ENCODE results near the gene SLC6A9. TPM values are rescaled to one million over a fixed set of nuclear protein-coding genes. Genes with fewer than 3 reads are reported as not detected.
A peak's percentile ranks its signal among the peaks of the same experiment; 100 is the strongest.

Gene SLC6A9
- total and polyA plus RNA-seq, 8 donors: 1.1 to 40.8 (median 2.3) TPM; not detected in 1

DNA sequence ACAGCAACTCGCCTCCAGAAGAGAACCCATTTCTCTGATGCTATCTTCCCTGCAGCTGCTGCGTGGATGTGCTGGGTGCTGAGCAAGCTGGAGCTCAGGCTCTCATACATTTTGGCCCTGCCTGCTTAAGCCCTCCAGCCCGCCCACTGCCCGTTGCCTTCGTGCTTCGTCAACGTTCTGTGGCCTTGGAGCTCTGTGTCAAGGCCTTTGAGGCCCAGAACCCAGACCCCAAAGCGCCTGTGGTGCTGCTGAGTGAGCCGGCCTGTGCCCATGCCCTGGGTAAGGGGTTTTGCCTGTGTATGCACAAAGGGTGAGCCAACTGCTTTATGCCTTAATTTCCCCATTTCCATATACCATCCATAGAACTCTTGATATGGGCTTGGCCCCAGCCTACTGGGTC, 60.4 kb downstream of the SLC6A9 start:
- Histone ChIP-seq H3K27ac (no peak overlapping the region), H3K27me3 (no peaks in the 10 kb centered on the region), H3K9me3 (no peaks in the 10 kb centered on the region), H3K36me3 (peaks cover 3 to 44% (median 37%) of the 10 kb centered on the region in 4 donors), H3K4me3 (peak overlapping the region in 3 of 4 donors; percentile 90 to 99 (median 96)), H3K4me1 (peaks cover 20 to 43% (median 36%) of the 10 kb centered on the region in 4 donors)
- TF ChIP-seq EP300 (IDR thresholded peaks at IDR 0.05): no peak
- no peak for TF ChIP-seq POLR2AphosphoS5 (IDR thresholded peaks at IDR 0.05)
- no peak for TF ChIP-seq POLR2A (IDR thresholded peaks at IDR 0.05)
- TF ChIP-seq, protein P1, sequence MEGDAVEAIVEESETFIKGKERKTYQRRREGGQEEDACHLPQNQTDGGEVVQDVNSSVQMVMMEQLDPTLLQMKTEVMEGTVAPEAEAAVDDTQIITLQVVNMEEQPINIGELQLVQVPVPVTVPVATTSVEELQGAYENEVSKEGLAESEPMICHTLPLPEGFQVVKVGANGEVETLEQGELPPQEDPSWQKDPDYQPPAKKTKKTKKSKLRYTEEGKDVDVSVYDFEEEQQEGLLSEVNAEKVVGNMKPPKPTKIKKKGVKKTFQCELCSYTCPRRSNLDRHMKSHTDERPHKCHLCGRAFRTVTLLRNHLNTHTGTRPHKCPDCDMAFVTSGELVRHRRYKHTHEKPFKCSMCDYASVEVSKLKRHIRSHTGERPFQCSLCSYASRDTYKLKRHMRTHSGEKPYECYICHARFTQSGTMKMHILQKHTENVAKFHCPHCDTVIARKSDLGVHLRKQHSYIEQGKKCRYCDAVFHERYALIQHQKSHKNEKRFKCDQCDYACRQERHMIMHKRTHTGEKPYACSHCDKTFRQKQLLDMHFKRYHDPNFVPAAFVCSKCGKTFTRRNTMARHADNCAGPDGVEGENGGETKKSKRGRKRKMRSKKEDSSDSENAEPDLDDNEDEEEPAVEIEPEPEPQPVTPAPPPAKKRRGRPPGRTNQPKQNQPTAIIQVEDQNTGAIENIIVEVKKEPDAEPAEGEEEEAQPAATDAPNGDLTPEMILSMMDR (IDR thresholded peaks at IDR 0.05): no peak
- intact Hi-C loops (cut with DNase I; ENCODE audit: low total_unique reads): no loop called here
- DNase-seq: no peak
- 84 to 92% (median 89%) methylated on average over 8 to 9 of the region's 9 CpGs for WGBS, 5 donors

DNA sequence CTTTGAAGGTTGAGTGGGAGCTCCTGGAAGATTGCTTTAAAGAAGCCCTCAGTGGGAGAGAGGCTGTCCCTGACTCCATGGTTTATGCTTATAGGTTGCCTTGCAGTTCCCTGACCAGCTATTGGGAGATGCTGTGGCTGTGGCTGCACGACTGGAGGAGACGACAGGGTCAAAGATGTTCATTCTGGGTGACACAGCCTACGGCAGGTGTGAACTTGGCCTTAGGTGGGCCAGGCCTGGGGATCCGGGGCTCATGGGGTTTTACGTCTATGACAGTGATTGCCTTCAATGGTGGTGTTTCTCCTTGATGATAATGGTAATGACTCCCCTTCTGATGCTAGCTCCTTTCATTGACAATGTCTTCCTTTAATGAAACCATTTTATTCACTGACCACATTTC, 60.8 kb downstream of the SLC6A9 start:
- TF ChIP-seq, protein P1 (IDR thresholded peaks at IDR 0.05): no peak
- no peak for TF ChIP-seq POLR2AphosphoS5 (IDR thresholded peaks at IDR 0.05)
- TF ChIP-seq POLR2A (IDR thresholded peaks at IDR 0.05): no peak
- no peak for TF ChIP-seq EP300 (IDR thresholded peaks at IDR 0.05)
- WGBS, 5 donors: 33 to 45% (median 42%) methylated on average over 3 to 5 of the region's 5 CpGs
- H3K4me3 ChIP-seq: peak overlapping the region; percentile 81 to 99 (median 93)
- H3K36me3 ChIP-seq: peaks cover 3 to 48% (median 40%) of the 10 kb centered on the region in 4 donors
- no peaks in the 10 kb centered on the region for H3K27me3 ChIP-seq
- peaks cover 16 to 39% (median 31%) of the 10 kb centered on the region in 4 donors for H3K4me1 ChIP-seq
- intact Hi-C loops (cut with DNase I; ENCODE audit: low total_unique reads): no loop called here
- no peaks in the 10 kb centered on the region for H3K9me3 ChIP-seq
- peak overlapping the region in 3 of 5 donors; percentile 32 to 75 (median 54) for H3K27ac ChIP-seq
- DNase-seq: no peak

DNA sequence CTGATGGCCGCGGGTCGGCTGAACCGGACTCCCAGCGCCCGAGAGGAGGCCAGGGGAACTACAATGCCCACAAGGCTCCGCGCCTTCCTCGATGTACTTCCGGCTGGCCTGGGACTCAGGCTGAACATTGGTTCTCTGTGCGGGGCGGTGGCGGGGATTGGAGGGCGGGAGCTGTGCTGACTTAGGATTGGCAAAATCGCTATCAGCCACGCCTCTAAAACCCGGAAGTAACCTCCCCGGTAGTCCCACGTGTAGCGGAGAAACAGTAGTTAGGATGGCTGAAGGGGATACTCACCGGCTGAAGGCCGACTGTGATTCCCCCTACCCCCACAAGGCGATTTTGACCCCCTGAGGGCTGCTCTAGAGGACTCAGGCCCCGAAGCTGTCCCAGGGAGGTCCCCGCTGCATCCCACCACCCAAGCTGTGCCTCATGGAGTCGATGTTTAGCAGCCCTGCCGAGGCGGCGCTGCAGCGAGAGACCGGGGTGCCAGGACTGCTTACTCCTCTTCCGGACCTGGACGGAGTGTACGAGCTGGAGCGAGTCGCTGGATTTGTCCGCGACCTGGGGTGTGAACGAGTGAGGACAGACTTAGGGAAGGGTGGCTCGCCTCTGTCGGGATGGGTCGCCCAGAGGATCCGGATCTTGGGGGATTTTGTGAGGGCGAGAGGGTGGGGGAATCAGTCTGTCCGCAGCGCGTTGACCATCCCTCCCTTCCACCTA, 61.4 kb downstream of the SLC6A9 start, which contains the start of gene DPH2:
TSS of gene DPH2 (plus strand) at position 265 of the 721 bp plus-strand sequence. CDS start at position 431, 166 bp downstream.
- Histone ChIP-seq H3K9me3 (no peaks in the 10 kb centered on the region), H3K4me3 (peak within 1 kb of the TSS; percentile 81 to 99 (median 93)), H3K27ac (peak within 1 kb of the TSS in 3 of 5 donors; percentile 32 to 75 (median 54)), H3K4me1 (peaks cover 15 to 36% (median 28%) of the 10 kb centered on the region in 4 donors), H3K36me3 (peaks cover 3 to 48% (median 40%) of the 10 kb centered on the region in 4 donors), H3K27me3 (no peaks in the 10 kb centered on the region)
- intact Hi-C loops (cut with DNase I; ENCODE audit: low total_unique reads): no loop called here
- 0 to 2% (median 1%) methylated on average over 36 to 47 of the region's 47 CpGs for WGBS, 5 donors
- peak; percentile 97 to 99 for DNase-seq
- TF ChIP-seq POLR2AphosphoS5 (IDR thresholded peaks at IDR 0.05) (peak in 2 of 3 donors; percentile 29 to 35), EP300 (IDR thresholded peaks at IDR 0.05) (no peak), POLR2A (IDR thresholded peaks at IDR 0.05) (no peak)
- TF ChIP-seq, protein P1 (IDR thresholded peaks at IDR 0.05): peak in 3 of 7 experiments; percentile 3 to 41 (median 38)

DNA sequence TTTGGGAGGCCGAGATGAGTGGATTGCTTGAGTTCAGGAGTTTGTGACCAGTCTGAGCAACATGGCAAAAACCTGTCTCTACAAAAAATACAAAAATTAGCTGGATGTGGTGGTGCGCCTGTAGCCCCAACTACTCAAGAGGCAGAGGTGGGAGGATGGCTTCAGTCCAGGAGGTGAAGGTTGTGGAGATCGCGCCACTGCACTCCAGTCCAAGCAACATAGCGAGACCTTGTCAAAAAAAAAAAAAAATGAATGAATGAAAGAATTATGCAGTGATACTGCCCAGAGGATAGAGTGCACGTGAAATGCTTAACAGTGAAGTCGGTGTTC, 61.9 kb downstream of the SLC6A9 start:
- H3K27ac ChIP-seq: no peak overlapping the region
- peak overlapping the region; percentile 81 to 99 (median 93) for H3K4me3 ChIP-seq
- no peaks in the 10 kb centered on the region for H3K27me3 ChIP-seq
- WGBS, 5 donors: 52 to 62% (median 56%) methylated on average over 7 of the region's 7 CpGs
- no peaks in the 10 kb centered on the region for H3K9me3 ChIP-seq
- peaks cover 15 to 35% (median 27%) of the 10 kb centered on the region in 4 donors for H3K4me1 ChIP-seq
- TF ChIP-seq, protein P1 (IDR thresholded peaks at IDR 0.05): peak in 1 of 7 experiments; percentile 13
- no peak for TF ChIP-seq POLR2A (IDR thresholded peaks at IDR 0.05)
- no peak for DNase-seq
- H3K36me3 ChIP-seq: peaks cover 3 to 52% (median 43%) of the 10 kb centered on the region in 4 donors
- intact Hi-C loops (cut with DNase I; ENCODE audit: low total_unique reads): no loop called here
